Loucy (cell line): Measurements from ENCODE around the gene PIAS1.

ENCODE experiments used
- H2AFZ ChIP-seq: fragments of 200-600 bp; sonication (generic); 2 replicates; pipeline ENCODE4 v1.6.0; 2016; ENCODE audit warnings: antibody characterized with exemption, mild to moderate bottlenecking, low read length, moderate library complexity
- H3F3A ChIP-seq: fragments of 200-600 bp; 2 replicates; pipeline ENCODE4 v1.6.0; 2016; ENCODE audit warnings: antibody characterized with exemption, low read depth, mild to moderate bottlenecking
- H3K27me3 ChIP-seq: fragments of 200-600 bp; sonication (generic); 2 replicates; pipeline ENCODE4 v1.6.1; 2014; ENCODE audit warnings: low read length, mild to moderate bottlenecking; ENCODE audit not compliant: insufficient read depth, poor library complexity, severe bottlenecking
- H3K36me3 ChIP-seq: fragments of 200-600 bp; sonication (generic); 2 replicates; pipeline ENCODE4 v1.6.1; 2016; ENCODE audit warnings: low read length; ENCODE audit not compliant: insufficient read depth
- H3K4me1 ChIP-seq: fragments of 200-600 bp; sonication (generic); 2 replicates; pipeline ENCODE4 v1.5.1; 2014; ENCODE audit warnings: low read length, mild to moderate bottlenecking; ENCODE audit not compliant: insufficient read depth, poor library complexity, severe bottlenecking
- H3K4me2 ChIP-seq: fragments of 200-600 bp; sonication (generic); 2 replicates; pipeline ENCODE4 v1.6.0; 2014; ENCODE audit warnings: antibody characterized with exemption, low read length, low read depth, mild to moderate bottlenecking; ENCODE audit not compliant: poor library complexity, severe bottlenecking
- H3K4me3 ChIP-seq: fragments of 200-600 bp; sonication (generic); 2 replicates; pipeline ENCODE4 v1.5.1; 2014; ENCODE audit warnings: low read length, mild to moderate bottlenecking, mixed read lengths; ENCODE audit not compliant: poor library complexity, severe bottlenecking
- H3K79me2 ChIP-seq: fragments of 200-600 bp; sonication (generic); 2 replicates; pipeline ENCODE4 v1.6.1; 2014; ENCODE audit warnings: low read length; ENCODE audit not compliant: insufficient read depth
- H3K9ac ChIP-seq: fragments of 200-600 bp; sonication (generic); 2 replicates; pipeline ENCODE4 v1.6.0; 2014; ENCODE audit warnings: mild to moderate bottlenecking, low read depth, low read length, moderate library complexity; ENCODE audit not compliant: poor library complexity, severe bottlenecking
- H3K9me2 ChIP-seq: fragments of 200-600 bp; sonication (generic); replicated peaks from 2 replicates; pipeline ENCODE4 v1.6.1; 2016; ENCODE audit warnings: low read depth, low read length, mixed read lengths
- H3K9me3 ChIP-seq: fragments of 200-600 bp; sonication (generic); 2 replicates; pipeline ENCODE4 v1.6.1; 2014; ENCODE audit warnings: mild to moderate bottlenecking, antibody characterized with exemption, low read length, low read depth; ENCODE audit not compliant: insufficient read depth
- H4K20me1 ChIP-seq: fragments of 200-600 bp; sonication (generic); 2 replicates; pipeline ENCODE4 v1.6.0; 2014; ENCODE audit warnings: antibody characterized with exemption, low read length, mild to moderate bottlenecking; ENCODE audit not compliant: insufficient read depth, poor library complexity, severe bottlenecking
- CTCF ChIP-seq: fragments of 200-600 bp; sonication (generic); conservative IDR thresholded peaks from 2 replicates; pipeline ENCODE4 v1.5.1; 2014; ENCODE audit warnings: mild to moderate bottlenecking, antibody characterized with exemption, low read length
- EZH2phosphoT487 ChIP-seq: fragments of 200-600 bp; IDR thresholded peaks from 2 replicates; pipeline ENCODE4 v1.6.1; 2018; ENCODE audit warnings: antibody characterized with exemption, mild to moderate bottlenecking, moderate library complexity, borderline replicate concordance

PIAS1 gene

DNA sequence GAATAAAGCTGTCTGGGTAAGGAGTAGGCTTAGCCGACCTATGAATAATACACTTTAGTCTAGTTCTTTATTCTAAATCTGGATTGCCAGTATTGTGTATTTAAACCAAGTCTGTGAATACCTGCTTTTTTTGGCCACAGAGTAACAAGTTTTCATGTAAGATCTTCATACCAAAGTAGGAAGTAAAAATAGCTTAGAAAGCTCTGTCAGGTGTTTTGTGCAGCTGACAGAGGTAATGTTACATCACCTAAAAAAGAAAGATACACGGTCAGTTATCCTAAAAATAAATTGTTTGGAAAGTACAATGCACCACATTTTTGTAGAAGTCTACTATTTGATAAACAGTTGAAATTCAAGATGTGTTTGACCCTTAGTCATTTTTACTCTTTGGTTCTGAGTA is 134.5 kb downstream of the PIAS1 start:
- H3K9me2 ChIP-seq, result no peaks in the 10 kb centered on the region
- H3K36me3 ChIP-seq, result peaks cover 67% of the 10 kb centered on the region
- no peaks in the 10 kb centered on the region for H3K27me3 ChIP-seq
- H3K9me3 ChIP-seq, result no peaks in the 10 kb centered on the region
- H3K9ac ChIP-seq, result no peak overlapping the region
- H3F3A ChIP-seq, result no peaks in the 10 kb centered on the region
- no peaks in the 10 kb centered on the region for H3K79me2 ChIP-seq
- TF ChIP-seq CTCF (no peak), EZH2phosphoT487 (no peak)
- H3K4me1 ChIP-seq, result peaks cover 8% of the 10 kb centered on the region
- no peaks in the 10 kb centered on the region for H4K20me1 ChIP-seq
- no peak overlapping the region for H2AFZ ChIP-seq
- no peak overlapping the region for H3K4me2 ChIP-seq
- no peak overlapping the region for H3K4me3 ChIP-seq

DNA sequence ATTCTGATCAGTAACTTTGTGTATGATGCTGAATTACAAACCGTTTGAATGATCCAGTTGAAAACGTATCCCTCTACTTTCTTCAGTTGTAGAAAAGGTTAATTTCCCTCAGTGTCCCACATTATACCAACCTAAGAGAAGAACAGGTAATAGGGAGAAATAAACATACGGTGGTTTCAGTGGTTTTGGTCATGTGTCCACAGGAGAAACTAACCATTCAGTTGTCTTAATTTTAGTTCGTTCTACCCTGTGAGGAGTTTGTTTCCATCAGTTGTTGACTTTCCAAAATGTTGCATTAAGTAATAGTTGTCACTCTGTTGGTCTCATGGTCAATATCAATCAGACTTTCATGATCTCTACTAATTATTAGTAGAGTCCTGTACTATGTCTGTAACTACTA is 135.9 kb downstream of the PIAS1 start:
- Histone ChIP-seq H3F3A (no peaks in the 10 kb centered on the region), H3K36me3 (peaks cover 53% of the 10 kb centered on the region; the same call in 1 of the 2 replicates), H3K9me2 (no peaks in the 10 kb centered on the region), H3K4me2 (no peak overlapping the region), H3K9me3 (no peaks in the 10 kb centered on the region), H3K9ac (no peak overlapping the region), H3K4me1 (peaks cover 8% of the 10 kb centered on the region), H3K27me3 (no peaks in the 10 kb centered on the region), H3K4me3 (no peak overlapping the region), H3K79me2 (no peaks in the 10 kb centered on the region), H2AFZ (no peak overlapping the region), H4K20me1 (no peaks in the 10 kb centered on the region)
- TF ChIP-seq EZH2phosphoT487, result no peak
- no peak for TF ChIP-seq CTCF

DNA sequence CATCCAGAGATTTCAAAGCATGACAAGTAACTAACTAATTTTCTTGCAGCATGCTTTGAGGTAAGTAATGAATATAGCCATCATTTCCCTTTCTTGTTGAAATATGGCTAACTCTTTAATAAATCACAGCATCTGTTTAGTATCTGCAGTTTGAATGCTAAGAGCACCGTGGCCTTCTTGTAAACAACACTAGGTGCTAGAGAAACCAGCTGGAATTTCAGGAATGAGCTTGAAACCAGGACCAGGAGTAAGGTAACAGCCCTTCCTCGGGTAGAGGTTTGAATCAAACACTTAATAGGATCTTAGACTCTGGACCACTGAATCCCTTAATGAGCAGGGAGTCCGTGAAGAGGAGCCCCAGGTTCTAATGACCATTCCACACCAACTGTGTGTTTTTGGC is 137.4 kb downstream of the PIAS1 start:
- no peaks in the 10 kb centered on the region for H3F3A ChIP-seq
- H3K9ac ChIP-seq, result no peak overlapping the region
- H3K9me3 ChIP-seq, result no peaks in the 10 kb centered on the region
- H3K27me3 ChIP-seq, result no peaks in the 10 kb centered on the region
- no peaks in the 10 kb centered on the region for H3K9me2 ChIP-seq
- H2AFZ ChIP-seq, result no peak overlapping the region
- no peaks in the 10 kb centered on the region for H4K20me1 ChIP-seq
- no peaks in the 10 kb centered on the region for H3K79me2 ChIP-seq
- peaks cover 46% of the 10 kb centered on the region; the same call in 1 of the 2 replicates for H3K36me3 ChIP-seq
- H3K4me3 ChIP-seq, result no peak overlapping the region
- TF ChIP-seq EZH2phosphoT487 (no peak), CTCF (no peak)
- no peak overlapping the region for H3K4me2 ChIP-seq
- peaks cover 8% of the 10 kb centered on the region for H3K4me1 ChIP-seq
